Astrocyte (in vitro differentiated cells and primary cell): ENCODE data around the gene LTB. TPM values are rescaled to one million over a fixed set of nuclear protein-coding genes. Genes with fewer than 3 reads are reported as not detected.

Experiments used
- DNase-seq: peaks from one replicate; pipeline ENCODE4 v3.0.0-alpha.2; 2010; ENCODE audit warnings: low read depth
- FAIRE-seq: peaks from 2 replicates; lab custom pipeline; 2011; peaks lifted over from hg19 to GRCh38; lab: Jason Lieb, UNC
- H2AFZ ChIP-seq: 2 replicates; pipeline ENCODE4 v1.6.0; 2012; ENCODE audit warnings: low read depth, low read length, inconsistent platforms
- H3K27ac ChIP-seq: 2 replicates; pipeline ENCODE4 v1.5.1; 2011; ENCODE audit warnings: low read depth, low read length, inconsistent platforms
- H3K27me3 ChIP-seq: 2 replicates; pipeline ENCODE4 v1.6.0; 2011; ENCODE audit warnings: low read length, inconsistent platforms; ENCODE audit not compliant: insufficient read depth
- H3K36me3 ChIP-seq: 2 replicates; pipeline ENCODE4 v1.5.1; 2011; ENCODE audit warnings: low read length, inconsistent platforms; ENCODE audit not compliant: insufficient read depth
- H3K4me1 ChIP-seq: 2 replicates; pipeline ENCODE4 v1.5.1; 2011; ENCODE audit warnings: low read length, inconsistent platforms; ENCODE audit not compliant: insufficient read depth
- H3K4me2 ChIP-seq: 2 replicates; pipeline ENCODE4 v1.6.0; 2012; ENCODE audit warnings: low read length, inconsistent platforms
- H3K4me3 ChIP-seq: 2 replicates; pipeline ENCODE4 v1.5.1; 2011; ENCODE audit warnings: low read depth, mild to moderate bottlenecking, low read length, inconsistent platforms; ENCODE audit not compliant: insufficient read depth
- H3K79me2 ChIP-seq: 2 replicates; pipeline ENCODE4 v1.6.0; 2012; ENCODE audit warnings: mild to moderate bottlenecking, low read length, inconsistent platforms; ENCODE audit not compliant: insufficient read depth
- H3K9ac ChIP-seq: 2 replicates; pipeline ENCODE4 v1.6.0; 2012; ENCODE audit warnings: mild to moderate bottlenecking, low read length, inconsistent platforms
- H3K9me3 ChIP-seq: 2 replicates; pipeline ENCODE4 v1.5.1; 2012; ENCODE audit warnings: low read depth, mild to moderate bottlenecking, low read length, inconsistent platforms; ENCODE audit not compliant: insufficient read depth
- H4K20me1 ChIP-seq: 2 replicates; pipeline ENCODE4 v1.6.0; 2012; ENCODE audit warnings: low read length, inconsistent platforms; ENCODE audit not compliant: insufficient read depth
- H3K27ac Mint-ChIP-seq: one replicate; pipeline ENCODE4 v1.8.0; 2021; ENCODE audit warnings: mild to moderate bottlenecking, mixed read lengths; ENCODE audit not compliant: unreplicated experiment
- H3K27me3 Mint-ChIP-seq: one replicate; pipeline ENCODE4 v1.8.0; 2021; ENCODE audit warnings: low read depth, mixed read lengths; ENCODE audit not compliant: unreplicated experiment
- H3K36me3 Mint-ChIP-seq: one replicate; pipeline ENCODE4 v1.8.0; 2021; ENCODE audit warnings: low read depth, mixed read lengths; ENCODE audit not compliant: unreplicated experiment
- H3K4me1 Mint-ChIP-seq: one replicate; pipeline ENCODE4 v1.8.0; 2021; ENCODE audit warnings: low read depth, mixed read lengths; ENCODE audit not compliant: unreplicated experiment
- H3K4me3 Mint-ChIP-seq: one replicate; pipeline ENCODE4 v1.8.0; 2021; ENCODE audit warnings: mild to moderate bottlenecking, moderate library complexity, mixed read lengths; ENCODE audit not compliant: unreplicated experiment
- H3K9me3 Mint-ChIP-seq: one replicate; pipeline ENCODE4 v1.8.0; 2021; ENCODE audit warnings: mild to moderate bottlenecking, mixed read lengths; ENCODE audit not compliant: unreplicated experiment
- CTCF ChIP-seq: IDR thresholded peaks from 2 replicates; pipeline ENCODE4 v1.5.1; 2011; ENCODE audit warnings: low read depth, mild to moderate bottlenecking, inconsistent platforms, low read length, moderate library complexity; ENCODE audit not compliant: insufficient read depth
- EZH2 ChIP-seq: IDR thresholded peaks from 2 replicates; pipeline ENCODE4 v1.6.1; 2012; ENCODE audit warnings: mild to moderate bottlenecking, low read length, inconsistent platforms; ENCODE audit not compliant: insufficient read depth
- total RNA-seq: library from RNA; stranded (reverse); gene quantifications from 2 replicates; pipeline ENCODE4 v1.2.1, GENCODE V29; 2021

The LTB gene
- total RNA-seq, 1 donor from 2014 or later: 0.52 TPM

GRCh38 chr6:31540640-31541039 is 41.6 kb downstream of the LTB start:
- peak overlapping the region; percentile 95 for H3K4me2 ChIP-seq
- peaks cover 37% of the 10 kb centered on the region for H3K36me3 ChIP-seq
- H3K79me2 ChIP-seq: peaks cover 61% of the 10 kb centered on the region
- no peak for DNase-seq
- H3K9me3 ChIP-seq: no peaks in the 10 kb centered on the region
- H3K27ac ChIP-seq: peak overlapping the region; percentile 98
- TF ChIP-seq EZH2 (no peak), CTCF (no peak)
- H3K27ac Mint-ChIP-seq: peak overlapping the region; percentile 98
- H3K4me3 Mint-ChIP-seq: peak overlapping the region; percentile 100
- no peak for FAIRE-seq
- peak overlapping the region; percentile 96 for H3K9ac ChIP-seq
- peaks cover 29% of the 10 kb centered on the region for H3K4me1 ChIP-seq
- peaks cover 53% of the 10 kb centered on the region for H4K20me1 ChIP-seq
- H2AFZ ChIP-seq: no peak overlapping the region
- no peaks in the 10 kb centered on the region for H3K9me3 Mint-ChIP-seq
- no peaks in the 10 kb centered on the region for H3K27me3 ChIP-seq
- peak overlapping the region; percentile 84 for H3K4me3 ChIP-seq
- H3K36me3 Mint-ChIP-seq: peaks cover 30% of the 10 kb centered on the region
- peaks cover 30% of the 10 kb centered on the region for H3K4me1 Mint-ChIP-seq
- H3K27me3 Mint-ChIP-seq: no peaks in the 10 kb centered on the region

GRCh38 chr6:31538805-31539400 is 43.3 kb downstream of the LTB start:
- Mint-ChIP-seq H3K27me3 (no peaks in the 10 kb centered on the region), H3K9me3 (no peaks in the 10 kb centered on the region), H3K27ac (peak overlapping the region; percentile 48), H3K36me3 (peaks cover 35% of the 10 kb centered on the region), H3K4me3 (peak overlapping the region; percentile 100), H3K4me1 (peaks cover 29% of the 10 kb centered on the region)
- no peak overlapping the region for H3K27ac ChIP-seq
- peak overlapping the region; percentile 96 for H3K9ac ChIP-seq
- H3K79me2 ChIP-seq: peaks cover 78% of the 10 kb centered on the region
- H4K20me1 ChIP-seq: peaks cover 70% of the 10 kb centered on the region
- H3K36me3 ChIP-seq: peaks cover 53% of the 10 kb centered on the region
- no peaks in the 10 kb centered on the region for H3K9me3 ChIP-seq
- no peaks in the 10 kb centered on the region for H3K27me3 ChIP-seq
- peaks cover 29% of the 10 kb centered on the region for H3K4me1 ChIP-seq
- H3K4me3 ChIP-seq: peak overlapping the region; percentile 84
- FAIRE-seq (no peak), DNase-seq (no peak)
- TF ChIP-seq EZH2 (no peak), CTCF (no peak)
- H2AFZ ChIP-seq: no peak overlapping the region
- H3K4me2 ChIP-seq: peak overlapping the region; percentile 95
